K562 (cell line): ENCODE measurements around the gene KCNH3.

Experiments
- CTCF ChIP-seq, 3 experiments: IDR thresholded peaks in 2 of 3; conservative IDR thresholded peaks in 1 of 3; 2 replicates each; pipeline ENCODE4 v1.5.1; 2011 to 2012; ENCODE audit warnings: low read length in 3 of 3, mild to moderate bottlenecking in 3 of 3, control low read depth in 2 of 3, improper control_type of control experiment in 1 of 3, inconsistent platforms in 1 of 3, low read depth in 1 of 3, mixed read lengths in 1 of 3, moderate library complexity in 1 of 3; ENCODE audit not compliant: insufficient read depth in 2 of 3
- DPF2 ChIP-seq: fragments of 450-650 bp; IDR thresholded peaks from 2 replicates; pipeline ENCODE4 v1.6.1; 2016
- KDM1A ChIP-seq, 2 experiments: fragments of 450-650 bp; IDR thresholded peaks; 2 replicates each; pipeline ENCODE4 v1.6.1; 2016; ENCODE audit warnings: mild to moderate bottlenecking in 2 of 2

DNA sequence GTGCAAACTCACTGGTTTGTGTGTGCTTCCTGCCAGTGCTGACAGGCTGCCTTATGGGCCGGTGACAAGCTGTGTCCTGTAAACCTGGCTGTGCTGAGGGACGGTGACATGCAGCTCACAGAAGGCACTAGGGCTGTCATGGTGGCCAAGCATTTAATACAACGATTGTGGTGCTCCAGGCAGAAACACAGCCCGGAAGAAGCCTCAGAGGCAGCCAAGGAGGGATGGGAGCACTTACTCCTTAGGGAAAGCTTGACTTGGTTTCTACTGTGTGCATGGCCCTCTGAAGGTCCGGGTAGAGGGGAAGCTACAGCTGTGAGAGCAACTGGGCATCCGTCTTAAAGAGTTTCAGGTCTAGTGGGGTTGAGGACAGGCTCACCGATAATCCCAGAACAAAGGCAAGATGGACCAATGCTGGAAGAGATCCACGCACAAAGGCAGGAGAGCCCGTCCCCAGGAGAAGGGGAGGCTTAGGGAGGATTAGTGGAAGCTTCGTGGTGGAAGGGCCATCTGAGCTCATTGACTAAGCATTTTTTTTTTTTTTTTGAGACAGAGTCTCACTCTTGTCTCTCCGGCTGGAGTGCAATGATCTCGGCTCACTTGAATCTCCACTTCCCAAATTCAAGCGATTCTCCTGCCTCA is 39.8 kb downstream of the KCNH3 start:
- TF ChIP-seq CTCF (IDR thresholded peaks at IDR 0.05 in 2 of 3, conservative IDR thresholded peaks at IDR 0.05 in 1 of 3; ENCODE audit: insufficient read depth in 2 of 3, low read depth in 1 of 3, low read length in 3 of 3) (no peak), DPF2 (no peak), KDM1A (IDR thresholded peaks at IDR 0.05) (no peak)
